8988T (cell line): ENCODE measurements around the gene TKFC.

Source experiments
- DNase-seq: peaks from one replicate; pipeline ENCODE4 v3.0.0; 2011

Gene TKFC

DNA sequence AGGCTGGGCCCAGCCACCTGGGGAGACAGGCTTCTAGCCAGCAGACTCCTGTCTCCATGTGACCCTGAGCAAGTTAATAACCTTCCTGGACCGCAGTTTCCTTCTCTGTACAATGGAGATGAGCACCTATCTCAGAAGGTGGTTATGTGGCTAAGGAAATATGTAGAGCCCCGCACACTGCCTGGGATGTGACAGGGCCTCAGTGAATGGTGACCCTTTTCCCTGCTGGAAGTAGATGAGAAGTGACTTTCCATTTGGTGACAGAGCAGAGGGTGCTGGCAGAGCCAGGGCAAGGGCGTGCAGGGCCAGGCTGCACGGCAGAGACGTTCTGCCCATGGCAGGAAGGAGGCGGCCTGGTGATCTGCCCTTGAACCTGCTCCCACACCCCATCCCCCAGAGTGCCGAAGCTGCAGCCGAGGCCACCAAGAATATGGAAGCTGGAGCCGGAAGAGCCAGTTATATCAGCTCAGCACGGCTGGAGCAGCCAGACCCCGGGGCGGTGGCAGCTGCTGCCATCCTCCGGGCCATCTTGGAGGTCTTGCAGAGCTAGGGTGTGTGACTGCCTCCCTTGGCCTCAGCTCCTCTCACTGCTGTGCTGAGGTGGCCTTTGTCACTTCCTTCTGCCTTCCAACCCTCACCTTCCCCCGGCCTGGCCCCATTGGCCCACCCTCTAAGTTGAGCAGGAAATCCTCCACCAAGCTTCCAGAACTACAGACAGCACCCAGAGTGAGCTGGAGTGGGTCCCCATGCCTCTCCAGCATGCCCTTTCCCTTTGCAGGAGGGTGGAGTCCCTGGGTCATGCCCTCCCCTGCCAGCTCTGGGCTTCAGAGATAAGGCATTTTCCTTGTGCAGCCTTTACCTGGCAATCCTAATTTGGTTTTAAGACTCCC is 13.2 kb downstream of the TKFC start:
- no peak for DNase-seq

DNA sequence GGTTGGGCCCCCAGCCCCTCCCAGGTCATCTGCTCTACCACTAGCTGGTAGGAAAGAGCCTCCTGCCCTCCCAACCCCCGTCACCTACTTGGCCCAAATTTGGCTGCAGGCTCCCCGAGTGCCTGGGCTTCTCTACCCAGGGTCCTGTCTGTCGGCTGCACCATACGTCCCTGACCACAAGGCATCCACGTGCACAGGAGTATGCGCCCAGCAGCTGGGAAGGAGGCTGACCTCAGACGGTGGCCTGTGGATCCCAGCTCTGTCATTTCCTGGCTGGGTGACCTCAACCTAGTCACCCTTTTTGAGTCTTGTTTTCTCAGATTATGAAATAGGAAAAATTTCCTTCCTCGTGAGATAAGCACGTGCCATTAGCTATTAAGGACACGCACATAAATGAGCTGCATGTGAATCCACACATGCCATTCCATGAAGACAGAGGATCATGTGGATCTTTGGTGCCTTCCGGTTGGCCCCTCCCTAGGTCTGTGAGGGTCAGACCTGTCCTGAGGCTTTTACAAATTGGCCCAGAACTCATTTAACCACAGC is 15.0 kb downstream of the TKFC start:
- DNase-seq: no peak

DNA sequence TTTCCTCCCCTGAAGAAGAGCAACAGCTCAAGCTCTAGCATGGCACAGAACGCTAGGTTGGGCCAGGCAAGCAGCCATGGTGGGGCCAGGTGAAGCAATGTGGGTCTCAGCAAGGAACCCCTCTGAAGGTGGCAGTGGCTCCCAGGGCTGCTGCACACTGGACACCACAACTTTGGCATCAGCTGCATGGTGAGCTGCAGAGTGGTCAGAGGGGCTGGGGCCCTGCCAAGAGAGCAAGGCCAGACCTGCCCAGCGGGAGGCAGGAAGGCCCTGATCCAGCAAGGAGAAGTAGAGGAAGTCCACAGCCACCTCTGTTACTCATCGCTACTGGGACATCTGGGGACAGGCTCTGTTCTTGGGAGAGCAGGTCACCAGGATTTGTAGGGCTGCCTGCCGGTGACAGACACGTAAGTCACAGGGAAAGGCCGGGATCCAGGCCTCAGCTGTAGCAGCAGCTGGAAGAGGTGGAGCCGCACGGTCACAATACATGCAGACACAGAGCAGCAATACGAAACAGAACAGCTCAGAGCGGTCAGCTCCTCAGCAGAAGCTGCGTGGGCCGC is 16.2 kb downstream of the TKFC start:
- DNase-seq: no peak

DNA sequence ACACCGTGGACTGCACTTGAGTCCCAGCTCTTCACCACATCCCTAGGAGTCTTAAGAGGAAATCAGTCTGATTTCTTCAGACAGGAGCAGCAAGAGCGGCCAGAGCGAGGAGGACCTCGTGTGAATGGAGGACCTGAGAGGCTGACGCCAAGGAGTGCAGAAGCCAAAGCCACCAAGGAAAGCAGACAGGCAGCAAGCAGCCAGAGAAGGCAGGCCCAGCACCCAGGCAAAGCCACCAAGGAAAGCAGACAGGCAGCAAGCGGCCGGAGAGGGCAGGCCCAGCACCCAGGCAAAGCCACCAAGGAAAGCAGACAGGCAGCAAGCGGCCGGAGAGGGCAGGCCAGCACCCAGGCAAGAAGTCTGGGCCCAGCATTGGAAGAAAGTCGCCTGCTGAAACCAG is 16.9 kb downstream of the TKFC start:
- no peak for DNase-seq

DNA sequence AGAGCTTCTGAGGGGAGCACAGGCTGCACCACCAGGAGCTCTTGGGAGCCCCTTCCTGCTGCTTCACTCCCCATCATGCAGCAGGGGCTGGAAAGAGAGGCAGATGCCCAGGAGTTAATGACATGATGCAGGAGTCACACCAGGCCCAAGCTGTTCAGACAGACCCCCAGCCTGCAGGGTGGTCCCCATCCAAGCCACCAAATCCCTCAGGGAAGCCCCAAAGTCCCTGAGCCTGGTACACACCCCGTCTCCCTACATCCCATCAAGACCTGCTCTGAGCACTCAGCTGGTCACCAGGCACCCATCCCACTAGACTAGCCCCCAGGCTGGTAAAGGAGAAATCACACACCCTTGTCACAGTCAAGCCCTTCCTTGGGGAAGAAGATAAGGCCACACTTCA is 17.3 kb downstream of the TKFC start:
- no peak for DNase-seq

DNA sequence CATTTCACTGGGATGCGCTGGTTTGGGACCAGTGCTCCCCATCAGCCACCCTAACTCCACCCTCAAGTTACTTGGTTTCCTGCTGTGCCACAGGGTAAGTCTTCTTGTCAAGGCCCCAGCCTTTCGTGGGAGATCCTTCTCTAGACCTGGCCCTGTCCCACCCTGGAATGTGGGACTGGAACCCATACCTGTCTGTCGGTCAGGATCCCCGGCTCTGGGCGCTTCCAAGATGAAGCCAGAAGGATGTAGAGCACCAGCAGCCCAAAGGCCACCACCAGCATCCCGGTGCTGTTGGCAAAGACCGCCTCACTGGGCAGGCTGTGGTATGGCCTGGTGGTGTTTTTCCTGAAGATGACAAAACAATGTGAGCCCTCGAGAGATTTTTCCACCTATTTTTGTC is 17.8 kb downstream of the TKFC start:
- DNase-seq: no peak

DNA sequence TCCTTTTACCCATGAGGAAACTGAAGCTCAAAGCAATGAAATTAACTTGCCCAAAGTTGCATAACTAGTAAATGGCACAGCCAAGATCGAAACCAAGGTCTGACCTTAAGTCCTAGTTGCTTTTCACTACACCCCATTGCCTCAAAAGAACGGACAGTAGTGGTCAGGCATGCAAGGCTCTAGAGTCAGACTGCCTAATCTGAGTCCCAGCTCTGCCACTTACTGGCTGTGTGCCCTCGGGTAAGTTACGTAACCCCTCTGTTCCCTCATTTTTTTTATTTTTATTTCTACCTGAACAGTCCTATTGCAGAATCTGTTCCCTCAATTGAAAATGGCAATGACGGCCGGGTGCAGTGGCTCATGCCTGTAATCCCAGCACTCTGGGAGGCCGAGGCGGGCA is 19.0 kb downstream of the TKFC start:
- no peak for DNase-seq

DNA sequence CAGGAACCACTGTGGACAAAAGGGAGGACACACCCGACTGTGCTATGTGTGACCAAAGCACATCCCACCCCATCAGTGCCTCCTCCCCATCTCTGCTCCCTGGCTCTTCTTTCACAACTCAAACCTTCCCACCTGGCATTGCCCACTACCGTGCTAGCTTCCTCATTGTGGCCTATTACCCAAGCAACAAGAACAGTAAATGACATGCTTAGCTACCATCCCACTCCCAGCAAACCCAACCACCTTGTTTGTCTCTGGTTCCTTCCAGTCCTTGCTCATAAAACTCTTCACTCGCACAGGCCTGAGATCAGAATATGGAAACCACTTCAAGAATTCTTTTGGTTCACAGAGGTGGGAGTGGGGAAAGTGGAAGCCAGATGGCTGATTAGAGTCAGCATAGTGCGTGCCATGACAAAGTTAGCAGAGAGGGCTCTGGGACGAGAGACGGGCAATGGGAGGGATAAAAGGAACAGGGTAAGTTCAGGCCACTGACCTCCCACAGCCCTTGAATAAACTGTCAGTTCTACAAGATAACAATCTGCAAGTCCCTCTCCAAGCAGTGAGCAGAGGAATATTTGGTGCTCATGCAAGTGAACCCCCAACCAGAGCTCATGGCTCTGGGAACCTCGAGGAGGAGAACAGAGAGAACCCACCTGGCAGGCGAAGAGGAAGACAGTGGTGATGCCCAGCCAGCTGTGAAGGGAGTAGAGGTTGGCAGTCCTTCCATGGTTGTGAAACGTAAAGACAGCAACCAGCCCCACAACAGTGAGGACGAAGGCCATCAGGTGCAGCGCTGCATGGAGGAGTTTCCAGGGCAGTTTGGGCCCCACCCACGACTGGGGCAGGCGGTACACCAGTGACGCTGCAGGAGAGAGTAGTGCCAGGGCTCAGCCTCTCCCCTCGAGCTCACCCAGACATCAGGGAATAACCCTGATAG is 20.4 kb downstream of the TKFC start:
- no peak for DNase-seq

DNA sequence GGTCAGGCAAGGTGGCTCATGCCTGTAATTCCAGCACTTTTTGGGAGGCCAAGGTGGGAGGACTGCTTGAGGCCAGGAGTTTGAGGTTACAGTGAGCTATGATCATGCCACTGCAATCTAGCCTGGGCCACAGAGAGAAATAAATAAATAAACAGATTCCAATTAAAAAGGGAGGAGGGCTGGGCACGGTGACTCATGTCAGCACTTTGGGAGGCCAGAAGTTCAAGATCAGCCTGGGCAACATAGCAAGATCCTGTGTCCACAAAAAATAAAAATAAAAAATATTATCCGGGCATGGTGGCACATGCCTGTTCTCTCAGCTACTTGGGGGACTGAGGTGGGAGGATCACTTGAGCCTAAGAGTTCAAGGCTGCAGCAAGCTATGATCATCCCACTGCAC is 21.2 kb downstream of the TKFC start:
- DNase-seq: no peak

DNA sequence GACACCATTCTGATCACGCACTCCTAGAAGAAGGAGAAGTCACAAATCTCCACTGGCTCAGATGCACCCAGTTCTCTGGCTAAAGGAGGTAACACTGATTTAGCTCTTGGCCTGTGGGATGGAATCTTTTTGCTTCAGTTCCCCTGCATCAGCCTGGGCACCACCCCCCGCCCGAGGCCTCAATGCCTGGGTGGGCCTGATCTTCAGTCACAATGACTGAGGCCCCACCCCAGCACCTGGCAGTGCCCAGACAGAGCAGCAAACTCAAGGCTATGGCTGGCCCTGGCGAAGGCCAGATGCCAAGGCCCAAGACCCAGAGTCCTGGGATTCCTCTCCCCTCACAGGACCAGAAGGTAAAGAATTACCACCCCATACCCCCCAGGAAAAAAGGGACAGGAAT is 23.7 kb downstream of the TKFC start:
- no peak for DNase-seq

DNA sequence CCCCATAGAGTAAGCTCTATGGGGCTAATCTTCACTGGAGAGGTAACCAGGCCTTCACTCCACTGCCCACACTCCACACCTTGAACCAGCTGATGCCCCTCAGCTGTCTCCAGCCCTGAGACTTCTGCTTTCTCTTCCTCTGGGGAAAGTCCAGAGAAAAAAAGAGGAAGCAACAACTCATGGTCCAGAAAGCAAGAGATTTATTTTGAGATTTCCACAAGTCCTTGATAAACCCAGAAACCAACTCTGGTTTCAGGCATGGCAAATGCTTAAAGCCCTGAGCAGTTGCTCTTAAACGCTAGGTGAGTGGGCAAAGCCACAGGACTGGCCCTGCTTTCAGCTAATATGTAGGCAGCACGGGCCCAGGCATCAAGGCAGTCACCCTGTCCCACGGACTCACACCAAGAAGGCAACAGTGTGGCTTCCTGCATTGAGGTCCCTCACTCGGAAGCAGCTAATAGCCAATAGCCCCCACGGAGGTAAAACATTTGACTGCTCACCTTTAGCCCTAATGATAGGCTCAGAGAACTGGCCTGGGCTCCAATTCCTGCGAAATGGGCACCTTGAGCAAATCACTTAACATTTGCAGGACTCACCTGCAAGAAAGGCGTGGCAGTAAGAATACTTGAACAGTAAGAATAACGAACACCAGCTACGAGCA is 24.3 kb downstream of the TKFC start:
- DNase-seq: no peak

DNA sequence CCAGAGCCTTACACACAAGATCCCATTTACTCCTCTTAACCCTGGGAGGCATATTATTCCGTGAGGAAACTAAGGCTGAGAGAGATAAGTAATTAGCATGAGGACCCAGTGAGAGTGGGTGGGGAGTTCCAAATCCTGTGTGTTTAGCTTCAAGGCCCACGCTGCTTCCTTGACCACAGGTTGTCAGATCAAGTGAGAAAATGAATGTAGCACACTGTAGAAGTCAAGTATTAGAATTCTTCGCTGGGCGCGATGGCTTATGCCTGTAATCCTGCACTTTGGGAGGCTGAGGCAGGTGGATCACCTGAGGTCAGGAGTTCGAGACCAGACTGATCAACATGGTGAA is 24.8 kb downstream of the TKFC start:
- DNase-seq: no peak

DNA sequence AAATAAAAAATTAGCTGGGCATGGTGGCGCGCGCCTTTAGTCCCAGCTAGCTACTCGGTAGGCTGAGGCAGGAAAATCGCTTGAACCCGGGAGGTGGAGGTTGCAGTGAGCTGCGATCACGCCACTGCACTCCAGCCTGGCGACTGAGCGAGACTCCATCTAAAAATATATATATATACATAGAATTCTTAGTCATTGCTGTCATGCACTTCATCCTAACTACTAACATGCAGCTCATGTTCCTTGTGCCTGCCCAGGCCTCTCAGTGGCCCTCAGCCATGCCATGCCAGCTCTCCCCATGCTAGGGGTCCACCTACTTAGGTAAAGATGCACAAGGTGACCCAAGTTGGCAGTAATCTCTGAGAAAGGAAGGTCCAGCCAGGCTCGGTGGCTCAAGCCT is 25.5 kb downstream of the TKFC start:
- no peak for DNase-seq

DNA sequence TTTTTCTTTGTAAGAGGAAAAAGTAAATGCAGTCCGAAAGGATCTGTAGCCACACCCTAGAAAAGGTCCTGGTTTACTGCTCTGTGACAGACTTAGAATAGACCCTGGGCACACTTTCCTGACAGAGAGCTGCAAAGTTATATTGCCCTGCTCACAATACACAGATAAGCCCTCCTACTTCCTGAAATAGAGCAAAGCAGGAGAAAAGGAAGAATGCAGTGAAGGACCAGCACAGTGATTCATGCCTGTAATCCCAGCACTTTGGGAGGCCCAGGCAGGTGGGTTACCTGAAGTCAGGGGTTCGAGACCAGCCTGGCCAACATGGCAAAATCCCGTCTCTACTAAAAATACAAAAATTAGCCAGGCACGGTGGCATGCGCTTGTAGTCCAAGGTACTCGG is 26.5 kb downstream of the TKFC start:
- no peak for DNase-seq

DNA sequence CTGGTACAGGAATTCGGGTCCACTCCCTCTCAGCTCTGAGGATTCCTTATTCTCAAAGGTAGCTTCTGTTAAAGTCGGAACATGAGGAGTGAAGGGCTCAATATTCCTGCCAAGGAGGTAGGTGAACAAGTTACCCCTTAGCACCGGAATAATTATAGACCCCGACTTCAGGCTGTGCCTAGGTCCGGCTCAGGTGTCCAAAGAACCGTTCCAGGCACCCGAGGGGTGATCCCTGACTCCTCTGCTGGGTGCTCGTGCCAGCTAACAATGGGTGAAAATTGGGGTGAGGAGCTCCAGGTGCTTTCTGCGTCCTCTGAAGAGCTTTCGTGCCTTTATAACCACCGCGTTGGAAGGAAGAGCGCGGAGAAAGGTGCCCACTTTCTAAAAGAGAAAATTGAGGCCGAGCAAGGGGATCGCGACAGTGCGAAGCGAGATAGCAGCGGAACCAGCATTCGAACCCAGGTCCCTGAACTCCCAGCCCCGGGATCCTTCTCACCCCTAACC is 28.3 kb downstream of the TKFC start:
- DNase-seq: no peak

DNA sequence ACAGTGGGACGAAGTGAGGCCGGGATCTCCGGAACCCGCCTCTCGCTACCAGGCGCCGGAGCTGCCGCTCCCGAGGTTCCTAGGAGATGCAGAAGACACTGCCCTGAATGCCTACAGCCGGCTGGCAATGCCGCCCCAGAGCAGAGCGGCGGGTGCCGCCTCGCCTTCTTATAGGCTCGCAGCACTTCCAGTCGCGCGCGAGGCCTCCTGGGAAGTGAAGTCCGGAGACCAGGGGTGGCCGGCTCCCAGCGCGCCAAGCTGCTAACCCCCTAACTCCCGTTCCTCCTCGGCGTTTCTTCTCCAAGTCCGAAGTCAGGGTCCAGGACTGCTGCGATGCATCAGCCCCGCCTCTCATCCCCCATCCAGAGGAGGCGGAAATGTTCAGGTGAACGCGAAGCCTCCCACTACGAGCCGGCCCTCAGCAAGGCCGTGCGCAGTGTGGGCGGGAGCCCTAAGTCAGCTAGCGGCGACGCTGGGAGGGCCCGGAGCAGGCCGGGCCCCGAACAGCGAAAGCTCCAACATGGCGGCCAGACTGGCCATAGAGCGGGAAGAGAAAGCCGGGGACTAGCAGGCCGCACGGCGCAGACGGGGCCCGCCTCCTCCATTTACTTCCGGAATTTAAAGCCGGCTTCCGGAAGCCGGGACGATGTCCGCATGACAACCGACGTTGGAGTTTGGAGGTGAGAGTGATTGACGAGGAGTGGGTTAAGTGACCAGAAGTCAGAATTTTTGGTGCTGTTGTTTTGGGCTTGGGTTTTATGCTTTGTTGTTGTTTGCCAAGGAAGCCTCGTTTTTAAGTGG is 28.9 kb downstream of the TKFC start, which contains the start of the genes CYB561A3 and TMEM138:
Gene CYB561A3 (minus strand): TSS at position 142 of the 801 bp plus-strand sequence. CDS start 5,169 bp downstream, outside the sequence.
Gene TMEM138 (plus strand): TSS at position 634 of the 801 bp plus-strand sequence. CDS start 2,017 bp downstream, outside the sequence.
- DNase-seq: peak; percentile 95

DNA sequence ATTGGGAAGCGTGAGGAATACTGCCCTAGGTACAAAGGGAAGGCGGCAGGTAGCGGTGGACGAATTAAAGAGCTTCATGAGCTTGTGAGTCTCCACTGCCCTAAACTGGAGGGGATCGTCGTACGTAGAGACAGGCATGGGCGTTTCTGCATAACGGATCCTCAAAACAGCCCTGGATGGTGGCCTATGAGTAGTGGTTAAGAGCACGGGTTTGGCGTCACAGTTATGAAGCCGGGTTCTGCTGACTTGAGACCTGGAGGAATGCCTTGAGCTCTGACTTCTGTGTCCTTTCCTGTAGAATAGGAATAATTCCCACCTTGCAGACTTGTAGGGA is 29.5 kb downstream of the TKFC start:
- no peak for DNase-seq

DNA sequence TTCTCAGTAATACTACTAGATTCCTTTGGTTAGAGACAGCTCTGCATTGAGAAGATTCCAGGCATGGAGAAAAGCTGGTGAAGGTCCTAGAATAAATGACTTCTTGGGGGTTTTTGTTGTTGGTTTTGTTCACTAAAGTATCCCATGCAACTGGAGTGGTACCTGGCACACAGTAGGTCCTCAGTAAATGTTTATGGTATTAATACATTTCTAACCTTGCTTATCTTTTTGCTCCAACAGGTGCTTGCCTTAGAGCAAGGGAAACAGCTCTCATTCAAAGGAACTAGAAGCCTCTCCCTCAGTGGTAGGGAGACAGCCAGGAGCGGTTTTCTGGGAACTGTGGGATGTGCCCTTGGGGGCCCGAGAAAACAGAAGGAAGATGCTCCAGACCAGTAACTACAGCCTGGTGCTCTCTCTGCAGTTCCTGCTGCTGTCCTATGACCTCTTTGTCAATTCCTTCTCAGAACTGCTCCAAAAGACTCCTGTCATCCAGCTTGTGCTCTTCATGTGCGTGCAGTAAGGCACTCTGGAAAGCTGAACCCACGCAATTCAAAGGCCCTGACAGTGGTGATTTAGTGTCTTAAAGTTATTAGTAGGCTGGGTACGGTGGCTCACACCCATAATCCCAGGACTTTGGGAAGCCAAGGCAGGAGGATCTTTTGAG is 31.1 kb downstream of the TKFC start:
- no peak for DNase-seq

DNA sequence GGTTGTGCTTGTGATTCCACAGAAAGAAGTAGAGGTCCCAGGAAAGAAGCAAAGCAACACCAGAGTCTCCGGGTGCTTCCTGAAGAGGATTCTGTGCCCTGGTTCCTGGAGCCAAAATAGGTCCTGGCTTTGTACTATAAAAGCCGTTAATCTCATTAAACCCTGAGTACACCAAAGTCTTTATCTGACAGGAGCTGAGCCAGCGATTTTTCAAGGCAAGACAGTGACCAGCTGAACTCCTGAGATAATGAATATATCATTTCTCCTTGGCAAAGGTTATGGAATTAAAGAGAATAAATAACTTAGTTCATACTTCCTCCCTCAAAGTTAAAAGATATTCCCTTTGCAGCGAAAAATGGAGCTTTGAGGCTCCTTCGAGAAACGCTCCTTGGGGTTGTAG is 34.4 kb downstream of the TKFC start:
- no peak for DNase-seq

DNA sequence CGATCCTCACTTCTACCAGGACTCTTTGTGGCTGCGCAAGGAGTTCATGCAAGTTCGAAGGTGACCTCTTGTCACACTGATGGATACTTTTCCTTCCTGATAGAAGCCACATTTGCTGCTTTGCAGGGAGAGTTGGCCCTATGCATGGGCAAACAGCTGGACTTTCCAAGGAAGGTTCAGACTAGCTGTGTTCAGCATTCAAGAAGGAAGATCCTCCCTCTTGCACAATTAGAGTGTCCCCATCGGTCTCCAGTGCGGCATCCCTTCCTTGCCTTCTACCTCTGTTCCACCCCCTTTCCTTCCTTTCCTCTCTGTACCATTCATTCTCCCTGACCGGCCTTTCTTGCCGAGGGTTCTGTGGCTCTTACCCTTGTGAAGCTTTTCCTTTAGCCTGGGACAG is 35.6 kb downstream of the TKFC start:
- DNase-seq: no peak
